Stimulated activated naive CD4-positive, alpha-beta T cell treated with Interleukin-2 at 50 U/mL for 16 hours (primary cell): ENCODE results near the gene NUDCD3.
"Not testable (repeated sequence)": the region's sequence is repeated elsewhere in the genome, so short reads cannot be mapped to it uniquely, and the experiment has no call there.

Experiments
- DNase-seq: peaks from one replicate; lab custom pipeline; 2025; lab: John Stamatoyannopoulos, UW

The NUDCD3 gene

GRCh38 chr7:44447874-44448425 is 42.5 kb downstream of the NUDCD3 start:
- DNase-seq: no peak

GRCh38 chr7:44445986-44446671 is 44.3 kb downstream of the NUDCD3 start:
- no peak for DNase-seq

GRCh38 chr7:44441079-44441478 is 49.4 kb downstream of the NUDCD3 start:
- no peak for DNase-seq

GRCh38 chr7:44440577-44441078 is 49.8 kb downstream of the NUDCD3 start:
- no peak for DNase-seq

GRCh38 chr7:44439926-44440325 is 50.5 kb downstream of the NUDCD3 start:
- DNase-seq: no peak

GRCh38 chr7:44438816-44439215 is 51.6 kb downstream of the NUDCD3 start:
- DNase-seq: no peak

- no peak for DNase-seq
Observed at GRCh38 chr7:44434201-44434600, 56.3 kb downstream of the NUDCD3 start.

GRCh38 chr7:44433255-44434022 is 57.0 kb downstream of the NUDCD3 start:
- no peak for DNase-seq

GRCh38 chr7:44432381-44432977 is 58.0 kb downstream of the NUDCD3 start:
- no peak for DNase-seq

GRCh38 chr7:44431091-44431608 is 59.3 kb downstream of the NUDCD3 start:
- no peak for DNase-seq

GRCh38 chr7:44430054-44430453 is 60.4 kb downstream of the NUDCD3 start:
- DNase-seq: no peak

GRCh38 chr7:44424762-44425161 is 65.7 kb downstream of the NUDCD3 start:
- not testable (repeated sequence) for DNase-seq

GRCh38 chr7:44416941-44417340 is 73.5 kb downstream of the NUDCD3 start:
- DNase-seq: no peak

GRCh38 chr7:44415510-44415909 is 74.9 kb downstream of the NUDCD3 start:
- DNase-seq: no peak

GRCh38 chr7:44415047-44415446 is 75.4 kb downstream of the NUDCD3 start:
- no peak for DNase-seq

- no peak for DNase-seq
Observed at GRCh38 chr7:44411306-44411705, 79.2 kb downstream of the NUDCD3 start.

- no peak for DNase-seq
Observed at GRCh38 chr7:44408596-44408995, 81.9 kb downstream of the NUDCD3 start.

GRCh38 chr7:44403775-44404174 is 86.7 kb downstream of the NUDCD3 start:
- DNase-seq: no peak

GRCh38 chr7:44403176-44403759 is 87.2 kb downstream of the NUDCD3 start:
- no peak for DNase-seq

GRCh38 chr7:44402401-44403060 is 87.9 kb downstream of the NUDCD3 start:
- no peak for DNase-seq

- DNase-seq: no peak
Observed at GRCh38 chr7:44401692-44402091, 88.8 kb downstream of the NUDCD3 start.
